ENCODE results near the gene EXTL2.
"Not testable (repeated sequence)": the region's sequence is repeated elsewhere in the genome, so short reads cannot be mapped to it uniquely, and the experiment has no call there.

EXTL2 gene

GRCh38 chr1:100936194-100936967 is 41.7 kb upstream of the EXTL2 start:
- no peaks in the 10 kb centered on the region for H3K9me3 ChIP-seq
- no peak overlapping the region for H3K27ac ChIP-seq
- no peaks in the 10 kb centered on the region for H3K4me1 ChIP-seq
- no peak for TF ChIP-seq CTCF (IDR thresholded peaks at IDR 0.05)
- no peak overlapping the region for H3K4me3 ChIP-seq
- no peaks in the 10 kb centered on the region for H3K27me3 ChIP-seq
- H3K36me3 ChIP-seq = peaks cover 0 to 23% (median 2%) of the 10 kb centered on the region in 3 donors
- no peak for DNase-seq
- intact Hi-C loops (cut with DNase I; ENCODE audit: low total_unique reads) = no loop called here

- H3K27me3 ChIP-seq; H3K4me3 ChIP-seq; H3K27ac ChIP-seq; DNase-seq; H3K9me3 ChIP-seq; H3K36me3 ChIP-seq; H3K4me1 ChIP-seq; intact Hi-C loops (cut with DNase I; ENCODE audit: low total_unique reads): not testable (repeated sequence)
These were observed 38.9 kb upstream of the EXTL2 start for GRCh38 chr1:100933555-100933954.

GRCh38 chr1:100931716-100932115 is 37.1 kb upstream of the EXTL2 start:
- no peaks in the 10 kb centered on the region for H3K4me1 ChIP-seq

GRCh38 chr1:100930494-100930893 is 35.9 kb upstream of the EXTL2 start:
- Histone ChIP-seq H3K4me3 (no peak overlapping the region), H3K27me3 (no peaks in the 10 kb centered on the region), H3K36me3 (peaks cover 0 to 10% (median 7%) of the 10 kb centered on the region in 3 donors), H3K4me1 (no peaks in the 10 kb centered on the region), H3K9me3 (no peaks in the 10 kb centered on the region), H3K27ac (no peak overlapping the region)
- TF ChIP-seq CTCF (IDR thresholded peaks at IDR 0.05) = no peak
- intact Hi-C loops (cut with DNase I; ENCODE audit: low total_unique reads) = no loop called here
- no peak for DNase-seq

More at GRCh38 chr1:100931716-100932115, 37.1 kb upstream of the EXTL2 start:
- Histone ChIP-seq H3K27me3 (no peaks in the 10 kb centered on the region), H3K36me3 (peaks cover 0 to 7% (median 0%) of the 10 kb centered on the region in 3 donors), H3K9me3 (no peaks in the 10 kb centered on the region), H3K27ac (no peak overlapping the region), H3K4me3 (no peak overlapping the region)
- no peak for TF ChIP-seq CTCF (IDR thresholded peaks at IDR 0.05)
- no peak for DNase-seq
- intact Hi-C loops (cut with DNase I; ENCODE audit: low total_unique reads) = no loop called here

GRCh38 chr1:100928128-100928527 is 33.5 kb upstream of the EXTL2 start:
- H3K4me1 ChIP-seq = no peaks in the 10 kb centered on the region
- intact Hi-C loops (cut with DNase I; ENCODE audit: low total_unique reads) = no loop called here
- no peak overlapping the region for H3K27ac ChIP-seq
- H3K36me3 ChIP-seq = peaks cover 0 to 16% (median 2%) of the 10 kb centered on the region in 3 donors
- DNase-seq = no peak
- no peak overlapping the region for H3K4me3 ChIP-seq
- no peaks in the 10 kb centered on the region for H3K9me3 ChIP-seq
- no peaks in the 10 kb centered on the region for H3K27me3 ChIP-seq
- no peak for TF ChIP-seq CTCF (IDR thresholded peaks at IDR 0.05)

- intact Hi-C loops (cut with DNase I; ENCODE audit: low total_unique reads) = no loop called here
- Histone ChIP-seq H3K36me3 (peaks cover 0 to 16% (median 1%) of the 10 kb centered on the region in 3 donors), H3K9me3 (no peaks in the 10 kb centered on the region), H3K27me3 (no peaks in the 10 kb centered on the region), H3K4me3 (no peak overlapping the region), H3K27ac (no peak overlapping the region), H3K4me1 (no peaks in the 10 kb centered on the region)
- no peak for DNase-seq
- no peak for TF ChIP-seq CTCF (IDR thresholded peaks at IDR 0.05)
These were observed 32.6 kb upstream of the EXTL2 start for GRCh38 chr1:100927276-100927675.
